Chondrocyte (in vitro differentiated cells): Measurements from ENCODE around the gene PNPLA5. TPM values are rescaled to one million over a fixed set of nuclear protein-coding genes. Genes with fewer than 3 reads are reported as not detected.

Experiments
- DNase-seq: peaks from one replicate; pipeline ENCODE4 v3.0.0; 2021; ENCODE audit warnings: mixed read lengths, low spot score
- H3K27ac Mint-ChIP-seq: one replicate; pipeline ENCODE4 v1.8.0; 2021; ENCODE audit warnings: mild to moderate bottlenecking, moderate library complexity, mixed read lengths; ENCODE audit not compliant: unreplicated experiment
- H3K27me3 Mint-ChIP-seq: 2 replicates; pipeline ENCODE4 v1.8.0; 2021; ENCODE audit warnings: low read depth, mixed read lengths
- H3K36me3 Mint-ChIP-seq: 2 replicates; pipeline ENCODE4 v1.8.0; 2021; ENCODE audit warnings: low read depth, mixed read lengths
- H3K4me1 Mint-ChIP-seq: 2 replicates; pipeline ENCODE4 v1.8.0; 2021; ENCODE audit warnings: low read depth, mild to moderate bottlenecking, mixed read lengths
- H3K4me3 Mint-ChIP-seq: one replicate; pipeline ENCODE4 v1.8.0; 2021; ENCODE audit warnings: mild to moderate bottlenecking, moderate library complexity, mixed read lengths; ENCODE audit not compliant: unreplicated experiment
- H3K9me3 Mint-ChIP-seq: 2 replicates; pipeline ENCODE4 v1.8.0; 2021; ENCODE audit warnings: low read depth, mixed read lengths
- CTCF ChIP-seq: fragments of 200-600 bp; sonication (generic); IDR thresholded peaks from 2 replicates; pipeline ENCODE4 v1.5.0; 2021; ENCODE audit warnings: antibody characterized with exemption, mild to moderate bottlenecking, moderate library complexity
- total RNA-seq: library from RNA; stranded (reverse); gene quantifications from 3 replicates; pipeline ENCODE4 v1.2.1, GENCODE V29; 2021

Gene PNPLA5
- total RNA-seq, 1 donor from 2014 or later = not detected

- Mint-ChIP-seq H3K36me3 (peaks cover 1% of the 10 kb centered on the region), H3K4me1 (no peaks in the 10 kb centered on the region), H3K27me3 (peaks cover 29% of the 10 kb centered on the region), H3K27ac (no peak overlapping the region), H3K4me3 (no peak overlapping the region), H3K9me3 (no peaks in the 10 kb centered on the region)
- peak; percentile 40 for DNase-seq
- no peak for TF ChIP-seq CTCF
These were observed 42.1 kb downstream of the PNPLA5 start for GRCh38 chr22:43849731-43850130.

GRCh38 chr22:43848366-43849171, 43.2 kb downstream of the PNPLA5 start:
- no peak overlapping the region for H3K4me3 Mint-ChIP-seq
- H3K36me3 Mint-ChIP-seq = peaks cover 1% of the 10 kb centered on the region
- no peak overlapping the region for H3K27ac Mint-ChIP-seq
- TF ChIP-seq CTCF = peak; percentile 69
- H3K27me3 Mint-ChIP-seq = peaks cover 29% of the 10 kb centered on the region
- no peaks in the 10 kb centered on the region for H3K9me3 Mint-ChIP-seq
- DNase-seq = peak; percentile 68
- no peaks in the 10 kb centered on the region for H3K4me1 Mint-ChIP-seq

- DNase-seq = peak; percentile 80
- Mint-ChIP-seq H3K27me3 (peaks cover 25% of the 10 kb centered on the region), H3K36me3 (peaks cover 1% of the 10 kb centered on the region), H3K4me1 (no peaks in the 10 kb centered on the region), H3K9me3 (no peaks in the 10 kb centered on the region), H3K27ac (no peak overlapping the region), H3K4me3 (no peak overlapping the region)
- no peak for TF ChIP-seq CTCF
These were observed 44.2 kb downstream of the PNPLA5 start for GRCh38 chr22:43847376-43848289.

GRCh38 chr22:43846966-43847365, 44.8 kb downstream of the PNPLA5 start:
- Mint-ChIP-seq H3K36me3 (peaks cover 1% of the 10 kb centered on the region), H3K4me1 (no peaks in the 10 kb centered on the region), H3K4me3 (no peak overlapping the region), H3K9me3 (no peaks in the 10 kb centered on the region), H3K27ac (no peak overlapping the region), H3K27me3 (peaks cover 25% of the 10 kb centered on the region)
- TF ChIP-seq CTCF = no peak
- peak; percentile 51 for DNase-seq

- peaks cover 1% of the 10 kb centered on the region for H3K36me3 Mint-ChIP-seq
- no peak overlapping the region for H3K4me3 Mint-ChIP-seq
- no peak overlapping the region for H3K27ac Mint-ChIP-seq
- DNase-seq = peak; percentile 63
- H3K4me1 Mint-ChIP-seq = no peaks in the 10 kb centered on the region
- peaks cover 21% of the 10 kb centered on the region for H3K27me3 Mint-ChIP-seq
- no peaks in the 10 kb centered on the region for H3K9me3 Mint-ChIP-seq
- no peak for TF ChIP-seq CTCF
These were observed 45.8 kb downstream of the PNPLA5 start for GRCh38 chr22:43845981-43846380.
